Neural cell (in vitro differentiated cells): ENCODE results near the gene GAGE1. TPM values are rescaled to one million over a fixed set of nuclear protein-coding genes. Genes with fewer than 3 reads are reported as not detected.
"Not testable (repeated sequence)": the region's sequence is repeated elsewhere in the genome, so short reads cannot be mapped to it uniquely, and the experiment has no call there.

Source experiments
- H2AFZ ChIP-seq: fragments of 200-600, 300-800 bp; sonication (generic), shearing (Covaris generic); 2 replicates; pipeline ENCODE4 v1.6.0; 2014; ENCODE audit warnings: low read depth, mild to moderate bottlenecking, antibody characterized with exemption, low read length, moderate library complexity
- H3F3A ChIP-seq: fragments of 200-600 bp; shearing (Covaris generic); 2 replicates; pipeline ENCODE4 v1.6.1; 2016; ENCODE audit warnings: mild to moderate bottlenecking, moderate library complexity, mixed read lengths, antibody characterized with exemption, low read length; ENCODE audit not compliant: insufficient read depth, poor library complexity, severe bottlenecking
- H3K27ac ChIP-seq: fragments of 200-600, 300-800 bp; sonication (generic), shearing (Covaris generic); 2 replicates; pipeline ENCODE4 v1.5.1; 2014; ENCODE audit warnings: mild to moderate bottlenecking, low read length, moderate library complexity
- H3K27me3 ChIP-seq: fragments of 300-800, 200-600 bp; sonication (generic), shearing (Covaris generic); 2 replicates; pipeline ENCODE4 v1.6.0; 2014; ENCODE audit warnings: mild to moderate bottlenecking, low read depth, low read length, moderate library complexity; ENCODE audit not compliant: insufficient read depth
- H3K36me3 ChIP-seq: fragments of 300-800, 200-600 bp; sonication (generic), shearing (Covaris generic); 2 replicates; pipeline ENCODE4 v1.5.1; 2014; ENCODE audit warnings: mild to moderate bottlenecking, antibody characterized with exemption, low read length, moderate library complexity; ENCODE audit not compliant: insufficient read depth
- H3K4me2 ChIP-seq: fragments of 300-800, 200-600 bp; sonication (generic), shearing (Covaris generic); 2 replicates; pipeline ENCODE4 v1.6.0; 2014; ENCODE audit warnings: mild to moderate bottlenecking, low read length
- H3K4me3 ChIP-seq: fragments of 300-800, 200-600 bp; sonication (generic), shearing (Covaris generic); 2 replicates; pipeline ENCODE4 v1.5.1; 2014; ENCODE audit warnings: mild to moderate bottlenecking, low read length, moderate library complexity
- H3K79me2 ChIP-seq: fragments of 200-600 bp; shearing (Covaris generic); replicated peaks from 2 replicates; pipeline ENCODE4 v1.6.0; 2014; ENCODE audit warnings: mild to moderate bottlenecking, low read length, moderate library complexity; ENCODE audit not compliant: insufficient read depth
- H3K9ac ChIP-seq: fragments of 300-800, 200-600 bp; sonication (generic), shearing (Covaris generic); 2 replicates; pipeline ENCODE4 v1.6.1; 2016; ENCODE audit warnings: mild to moderate bottlenecking, low read length, mixed read lengths
- H3K9me2 ChIP-seq: fragments of 200-600 bp; shearing (Covaris generic); 2 replicates; pipeline ENCODE4 v1.6.1; 2016; ENCODE audit warnings: mild to moderate bottlenecking, low read length, mixed read lengths; ENCODE audit not compliant: insufficient read depth
- H3K9me3 ChIP-seq: fragments of 200-600, 300-800 bp; sonication (generic), shearing (Covaris generic); 2 replicates; pipeline ENCODE4 v1.6.1; 2016; ENCODE audit warnings: mild to moderate bottlenecking, mixed run types, low read length, moderate library complexity, mixed read lengths
- H4K20me1 ChIP-seq: fragments of 200-600 bp; shearing (Covaris generic); 2 replicates; pipeline ENCODE4 v1.6.1; 2016; ENCODE audit warnings: mild to moderate bottlenecking, mixed run types; ENCODE audit not compliant: insufficient read depth
- polyA minus RNA-seq: library from RNA; depleted of rRNA, polyadenylated mRNA; stranded (reverse); fragments of >200 nt; gene quantifications from 2 replicates; pipeline ENCODE4 v1.2.3, GENCODE V29; 2014
- polyA plus RNA-seq: library from polyadenylated mRNA; depleted of rRNA; stranded (reverse); fragments of >200 nt; gene quantifications from 2 replicates; pipeline ENCODE4 v1.2.3, GENCODE V29; 2014

GAGE1 gene, protein sequence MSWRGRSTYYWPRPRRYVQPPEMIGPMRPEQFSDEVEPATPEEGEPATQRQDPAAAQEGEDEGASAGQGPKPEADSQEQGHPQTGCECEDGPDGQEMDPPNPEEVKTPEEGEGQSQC
- polyA plus RNA-seq, result not detected in 2 replicates
- not detected in 2 replicates for polyA minus RNA-seq

DNA sequence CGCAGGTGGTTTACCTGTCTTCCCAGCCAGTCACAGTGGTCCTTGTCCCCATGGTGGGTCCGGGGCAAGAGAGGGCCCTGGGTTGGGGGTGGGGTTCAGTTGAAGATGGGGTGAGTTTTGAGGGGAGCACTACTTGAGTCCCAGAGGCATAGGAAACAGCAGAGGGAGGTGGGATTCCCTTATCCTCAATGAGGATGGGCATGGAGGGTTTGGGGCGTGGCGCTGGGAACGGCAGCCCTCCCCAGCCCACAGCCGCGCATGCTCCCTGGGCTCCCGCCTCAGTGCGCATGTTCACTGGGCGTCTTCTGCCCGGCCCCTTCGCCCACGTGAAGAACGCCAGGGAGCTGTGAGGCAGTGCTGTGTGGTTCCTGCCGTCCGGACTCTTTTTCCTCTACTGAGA is at the start of gene GAGE1:
Gene GAGE1 (plus strand): TSS at position 301 of the 400 bp plus-strand sequence. CDS start 1,155 bp downstream, outside the sequence.
- H3K9me3 ChIP-seq, H3K4me3 ChIP-seq, H3F3A ChIP-seq, H3K27me3 ChIP-seq, H2AFZ ChIP-seq, H3K79me2 ChIP-seq, H4K20me1 ChIP-seq, H3K36me3 ChIP-seq, H3K9me2 ChIP-seq, H3K9ac ChIP-seq, H3K27ac ChIP-seq, H3K4me2 ChIP-seq: not testable (repeated sequence)

DNA sequence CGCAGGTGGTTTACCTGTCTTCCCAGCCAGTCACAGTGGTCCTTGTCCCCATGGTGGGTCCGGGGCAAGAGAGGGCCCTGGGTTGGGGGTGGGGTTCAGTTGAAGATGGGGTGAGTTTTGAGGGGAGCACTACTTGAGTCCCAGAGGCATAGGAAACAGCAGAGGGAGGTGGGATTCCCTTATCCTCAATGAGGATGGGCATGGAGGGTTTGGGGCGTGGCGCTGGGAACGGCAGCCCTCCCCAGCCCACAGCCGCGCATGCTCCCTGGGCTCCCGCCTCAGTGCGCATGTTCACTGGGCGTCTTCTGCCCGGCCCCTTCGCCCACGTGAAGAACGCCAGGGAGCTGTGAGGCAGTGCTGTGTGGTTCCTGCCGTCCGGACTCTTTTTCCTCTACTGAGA is 47.8 kb upstream of the GAGE1 start, which contains the start of gene GAGE12E:
Gene GAGE12E (plus strand): TSS at position 301 of the 400 bp plus-strand sequence. CDS start 1,155 bp downstream, outside the sequence.
- H3K9me2 ChIP-seq, H3K79me2 ChIP-seq, H3K27me3 ChIP-seq, H3K36me3 ChIP-seq, H3K4me3 ChIP-seq, H3F3A ChIP-seq, H3K27ac ChIP-seq, H4K20me1 ChIP-seq, H3K4me2 ChIP-seq, H3K9ac ChIP-seq, H2AFZ ChIP-seq, H3K9me3 ChIP-seq: not testable (repeated sequence)

DNA sequence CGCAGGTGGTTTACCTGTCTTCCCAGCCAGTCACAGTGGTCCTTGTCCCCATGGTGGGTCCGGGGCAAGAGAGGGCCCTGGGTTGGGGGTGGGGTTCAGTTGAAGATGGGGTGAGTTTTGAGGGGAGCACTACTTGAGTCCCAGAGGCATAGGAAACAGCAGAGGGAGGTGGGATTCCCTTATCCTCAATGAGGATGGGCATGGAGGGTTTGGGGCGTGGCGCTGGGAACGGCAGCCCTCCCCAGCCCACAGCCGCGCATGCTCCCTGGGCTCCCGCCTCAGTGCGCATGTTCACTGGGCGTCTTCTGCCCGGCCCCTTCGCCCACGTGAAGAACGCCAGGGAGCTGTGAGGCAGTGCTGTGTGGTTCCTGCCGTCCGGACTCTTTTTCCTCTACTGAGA is 38.3 kb upstream of the GAGE1 start, which contains the start of gene GAGE12F:
Gene GAGE12F (plus strand): TSS at position 301 of the 400 bp plus-strand sequence. CDS start 1,155 bp downstream, outside the sequence.
- H3F3A ChIP-seq, H3K79me2 ChIP-seq, H3K36me3 ChIP-seq, H2AFZ ChIP-seq, H3K9ac ChIP-seq, H3K27ac ChIP-seq, H3K4me2 ChIP-seq, H3K9me2 ChIP-seq, H3K27me3 ChIP-seq, H3K4me3 ChIP-seq, H3K9me3 ChIP-seq, H4K20me1 ChIP-seq: not testable (repeated sequence)

DNA sequence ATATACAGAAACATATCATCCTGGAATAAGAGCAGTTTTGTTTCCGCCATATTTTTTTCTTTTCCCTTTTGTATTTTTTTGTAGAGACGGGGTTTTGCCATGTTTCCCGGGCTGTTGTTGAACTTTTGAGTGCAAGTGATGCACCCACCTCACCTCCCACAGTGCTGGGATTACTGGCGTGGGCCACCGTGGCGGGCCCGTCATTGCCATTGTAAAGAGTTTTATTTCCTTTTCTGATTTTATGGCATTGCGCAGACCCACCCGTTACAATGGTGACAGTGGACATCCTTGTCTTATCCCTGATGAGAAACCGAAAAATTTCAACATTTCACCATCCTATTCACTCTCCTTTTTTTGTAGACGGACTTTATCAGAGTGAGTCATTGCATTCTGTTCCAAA is 30.1 kb upstream of the GAGE1 start:
- not testable (repeated sequence) for H4K20me1 ChIP-seq, H3K36me3 ChIP-seq, H3K27me3 ChIP-seq, H3F3A ChIP-seq, H3K9me2 ChIP-seq, H3K9ac ChIP-seq, H3K4me3 ChIP-seq, H3K4me2 ChIP-seq, H3K79me2 ChIP-seq, H2AFZ ChIP-seq, H3K27ac ChIP-seq, H3K9me3 ChIP-seq

GRCh38 chrX:49569152-49569551 is 29.7 kb upstream of the GAGE1 start:
- not testable (repeated sequence) for H3K9ac ChIP-seq, H3K27ac ChIP-seq, H3K9me3 ChIP-seq, H3K27me3 ChIP-seq, H3F3A ChIP-seq, H3K9me2 ChIP-seq, H3K79me2 ChIP-seq, H3K36me3 ChIP-seq, H3K4me2 ChIP-seq, H2AFZ ChIP-seq, H3K4me3 ChIP-seq, H4K20me1 ChIP-seq

DNA sequence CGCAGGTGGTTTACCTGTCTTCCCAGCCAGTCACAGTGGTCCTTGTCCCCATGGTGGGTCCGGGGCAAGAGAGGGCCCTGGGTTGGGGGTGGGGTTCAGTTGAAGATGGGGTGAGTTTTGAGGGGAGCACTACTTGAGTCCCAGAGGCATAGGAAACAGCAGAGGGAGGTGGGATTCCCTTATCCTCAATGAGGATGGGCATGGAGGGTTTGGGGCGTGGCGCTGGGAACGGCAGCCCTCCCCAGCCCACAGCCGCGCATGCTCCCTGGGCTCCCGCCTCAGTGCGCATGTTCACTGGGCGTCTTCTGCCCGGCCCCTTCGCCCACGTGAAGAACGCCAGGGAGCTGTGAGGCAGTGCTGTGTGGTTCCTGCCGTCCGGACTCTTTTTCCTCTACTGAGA is 28.7 kb upstream of the GAGE1 start, which contains the start of gene GAGE12G:
Gene GAGE12G (plus strand): TSS at position 301 of the 400 bp plus-strand sequence. CDS start 1,155 bp downstream, outside the sequence.
- H3K27ac ChIP-seq, H3K27me3 ChIP-seq, H3K9me3 ChIP-seq, H3K36me3 ChIP-seq, H3K4me2 ChIP-seq, H3K9ac ChIP-seq, H3F3A ChIP-seq, H4K20me1 ChIP-seq, H3K4me3 ChIP-seq, H3K79me2 ChIP-seq, H3K9me2 ChIP-seq, H2AFZ ChIP-seq: not testable (repeated sequence)

DNA sequence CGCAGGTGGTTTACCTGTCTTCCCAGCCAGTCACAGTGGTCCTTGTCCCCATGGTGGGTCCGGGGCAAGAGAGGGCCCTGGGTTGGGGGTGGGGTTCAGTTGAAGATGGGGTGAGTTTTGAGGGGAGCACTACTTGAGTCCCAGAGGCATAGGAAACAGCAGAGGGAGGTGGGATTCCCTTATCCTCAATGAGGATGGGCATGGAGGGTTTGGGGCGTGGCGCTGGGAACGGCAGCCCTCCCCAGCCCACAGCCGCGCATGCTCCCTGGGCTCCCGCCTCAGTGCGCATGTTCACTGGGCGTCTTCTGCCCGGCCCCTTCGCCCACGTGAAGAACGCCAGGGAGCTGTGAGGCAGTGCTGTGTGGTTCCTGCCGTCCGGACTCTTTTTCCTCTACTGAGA is 19.2 kb upstream of the GAGE1 start, which contains the start of gene GAGE12H:
Gene GAGE12H (plus strand): TSS at position 301 of the 400 bp plus-strand sequence. CDS start 1,155 bp downstream, outside the sequence.
- not testable (repeated sequence) for H3K27me3 ChIP-seq, H3K4me3 ChIP-seq, H3K79me2 ChIP-seq, H3F3A ChIP-seq, H3K9ac ChIP-seq, H2AFZ ChIP-seq, H4K20me1 ChIP-seq, H3K9me3 ChIP-seq, H3K4me2 ChIP-seq, H3K36me3 ChIP-seq, H3K27ac ChIP-seq, H3K9me2 ChIP-seq

DNA sequence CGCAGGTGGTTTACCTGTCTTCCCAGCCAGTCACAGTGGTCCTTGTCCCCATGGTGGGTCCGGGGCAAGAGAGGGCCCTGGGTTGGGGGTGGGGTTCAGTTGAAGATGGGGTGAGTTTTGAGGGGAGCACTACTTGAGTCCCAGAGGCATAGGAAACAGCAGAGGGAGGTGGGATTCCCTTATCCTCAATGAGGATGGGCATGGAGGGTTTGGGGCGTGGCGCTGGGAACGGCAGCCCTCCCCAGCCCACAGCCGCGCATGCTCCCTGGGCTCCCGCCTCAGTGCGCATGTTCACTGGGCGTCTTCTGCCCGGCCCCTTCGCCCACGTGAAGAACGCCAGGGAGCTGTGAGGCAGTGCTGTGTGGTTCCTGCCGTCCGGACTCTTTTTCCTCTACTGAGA is 9.6 kb upstream of the GAGE1 start, which contains the start of gene GAGE2A:
Gene GAGE2A (plus strand): TSS at position 301 of the 400 bp plus-strand sequence. CDS start 1,155 bp downstream, outside the sequence.
- H3K36me3 ChIP-seq, H3K27me3 ChIP-seq, H3K9me3 ChIP-seq, H3K4me2 ChIP-seq, H3K79me2 ChIP-seq, H3K9me2 ChIP-seq, H4K20me1 ChIP-seq, H2AFZ ChIP-seq, H3K4me3 ChIP-seq, H3K27ac ChIP-seq, H3F3A ChIP-seq, H3K9ac ChIP-seq: not testable (repeated sequence)
